ENCODE data around the gene SGPP2.

DNA sequence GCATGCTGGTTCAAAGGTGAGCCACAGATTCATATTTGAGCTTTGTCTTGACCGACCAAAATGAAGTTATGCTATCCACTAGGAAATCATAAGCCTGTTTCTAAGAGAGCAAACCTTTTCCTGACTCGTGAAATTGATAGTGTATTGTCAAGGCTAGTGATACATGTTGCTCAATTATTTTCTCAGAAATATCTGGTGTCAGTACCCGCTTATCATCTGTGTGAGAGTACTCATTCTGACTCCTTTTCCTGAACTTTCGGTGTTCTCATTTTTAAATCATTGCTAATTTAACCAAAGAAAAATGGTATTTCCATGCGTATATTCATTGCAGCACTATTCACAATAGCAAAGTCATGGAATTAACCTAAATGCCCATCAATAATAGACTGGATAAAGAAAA lies 56.2 kb downstream of the SGPP2 start:
- TF ChIP-seq, protein P1, sequence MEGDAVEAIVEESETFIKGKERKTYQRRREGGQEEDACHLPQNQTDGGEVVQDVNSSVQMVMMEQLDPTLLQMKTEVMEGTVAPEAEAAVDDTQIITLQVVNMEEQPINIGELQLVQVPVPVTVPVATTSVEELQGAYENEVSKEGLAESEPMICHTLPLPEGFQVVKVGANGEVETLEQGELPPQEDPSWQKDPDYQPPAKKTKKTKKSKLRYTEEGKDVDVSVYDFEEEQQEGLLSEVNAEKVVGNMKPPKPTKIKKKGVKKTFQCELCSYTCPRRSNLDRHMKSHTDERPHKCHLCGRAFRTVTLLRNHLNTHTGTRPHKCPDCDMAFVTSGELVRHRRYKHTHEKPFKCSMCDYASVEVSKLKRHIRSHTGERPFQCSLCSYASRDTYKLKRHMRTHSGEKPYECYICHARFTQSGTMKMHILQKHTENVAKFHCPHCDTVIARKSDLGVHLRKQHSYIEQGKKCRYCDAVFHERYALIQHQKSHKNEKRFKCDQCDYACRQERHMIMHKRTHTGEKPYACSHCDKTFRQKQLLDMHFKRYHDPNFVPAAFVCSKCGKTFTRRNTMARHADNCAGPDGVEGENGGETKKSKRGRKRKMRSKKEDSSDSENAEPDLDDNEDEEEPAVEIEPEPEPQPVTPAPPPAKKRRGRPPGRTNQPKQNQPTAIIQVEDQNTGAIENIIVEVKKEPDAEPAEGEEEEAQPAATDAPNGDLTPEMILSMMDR (IDR thresholded peaks at IDR 0.05 in 8 of 11, conservative IDR thresholded peaks at IDR 0.05 in 3 of 11): no peak
- no peak for TF ChIP-seq POLR2A (IDR thresholded peaks at IDR 0.05)
